Activated naive CD4-positive, alpha-beta T cell treated with anti-CD3 and anti-CD28 coated beads, Interleukin-2, amount 10 ng/mL, durations not matched to agents 7 days and 5 days (primary cell): ENCODE measurements around the gene RHEX.

Source experiments
- CTCF ChIA-PET: fragments of 350-600 bp; sonication (Branson Sonifier 250); formaldehyde crosslinking; loops from one replicate; lab custom pipeline; 2021; ENCODE audit warnings: antibody characterized with exemption; lab: Charles Lee
- DNase-seq: peaks from one replicate; pipeline ENCODE4 v3.0.0-alpha.2; 2020
- H3K27ac Mint-ChIP-seq: one replicate; pipeline ENCODE4 v1.8.0; 2021; ENCODE audit warnings: mild to moderate bottlenecking, moderate library complexity, mixed read lengths
- H3K27me3 Mint-ChIP-seq: one replicate; pipeline ENCODE4 v1.8.0; 2021; ENCODE audit warnings: mild to moderate bottlenecking, mixed read lengths
- H3K36me3 Mint-ChIP-seq: one replicate; pipeline ENCODE4 v1.8.0; 2021; ENCODE audit warnings: mixed read lengths
- H3K4me1 Mint-ChIP-seq: one replicate; pipeline ENCODE4 v1.8.0; 2021; ENCODE audit warnings: mixed read lengths
- H3K4me3 Mint-ChIP-seq: one replicate; pipeline ENCODE4 v1.8.0; 2021; ENCODE audit warnings: mild to moderate bottlenecking, moderate library complexity, mixed read lengths
- H3K9me3 Mint-ChIP-seq: one replicate; pipeline ENCODE4 v1.8.0; 2021; ENCODE audit warnings: mixed read lengths

Gene RHEX

DNA sequence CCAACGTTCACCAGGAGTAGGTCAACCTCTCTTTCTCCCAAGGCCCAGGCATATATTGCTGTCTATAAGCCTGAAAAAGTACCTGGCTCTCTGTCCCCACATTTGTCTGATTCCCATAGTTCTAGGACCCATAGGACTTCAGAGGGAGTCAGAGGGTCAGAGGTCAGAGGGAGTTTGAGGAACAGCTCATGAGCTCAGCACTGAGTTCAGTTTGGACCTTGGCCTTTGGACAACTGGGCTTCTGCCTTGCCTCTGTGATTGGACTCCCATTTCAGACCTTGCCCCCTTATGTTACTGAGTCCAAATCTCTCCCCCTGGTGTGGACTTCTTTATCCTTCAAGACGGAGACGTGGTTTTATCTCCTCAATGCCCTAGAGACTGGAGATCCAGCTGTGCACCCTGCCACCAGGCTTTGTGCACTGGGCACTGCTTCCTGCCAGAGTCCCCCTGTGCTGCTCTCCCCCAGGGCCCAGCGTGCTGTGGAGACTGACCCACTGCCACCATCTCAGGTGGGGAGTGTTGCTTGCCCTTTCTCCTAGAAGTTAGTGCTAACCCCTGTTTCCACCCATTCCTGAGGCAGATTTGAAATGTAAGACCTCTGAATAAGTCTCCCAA, 32.5 kb upstream of the RHEX start:
- no peaks in the 10 kb centered on the region for H3K9me3 Mint-ChIP-seq
- H3K4me1 Mint-ChIP-seq: no peaks in the 10 kb centered on the region
- no peak overlapping the region for H3K4me3 Mint-ChIP-seq
- no peaks in the 10 kb centered on the region for H3K36me3 Mint-ChIP-seq
- H3K27me3 Mint-ChIP-seq: peaks cover 52% of the 10 kb centered on the region
- no peak for DNase-seq
- CTCF ChIA-PET: no interaction called here
- no peak overlapping the region for H3K27ac Mint-ChIP-seq

DNA sequence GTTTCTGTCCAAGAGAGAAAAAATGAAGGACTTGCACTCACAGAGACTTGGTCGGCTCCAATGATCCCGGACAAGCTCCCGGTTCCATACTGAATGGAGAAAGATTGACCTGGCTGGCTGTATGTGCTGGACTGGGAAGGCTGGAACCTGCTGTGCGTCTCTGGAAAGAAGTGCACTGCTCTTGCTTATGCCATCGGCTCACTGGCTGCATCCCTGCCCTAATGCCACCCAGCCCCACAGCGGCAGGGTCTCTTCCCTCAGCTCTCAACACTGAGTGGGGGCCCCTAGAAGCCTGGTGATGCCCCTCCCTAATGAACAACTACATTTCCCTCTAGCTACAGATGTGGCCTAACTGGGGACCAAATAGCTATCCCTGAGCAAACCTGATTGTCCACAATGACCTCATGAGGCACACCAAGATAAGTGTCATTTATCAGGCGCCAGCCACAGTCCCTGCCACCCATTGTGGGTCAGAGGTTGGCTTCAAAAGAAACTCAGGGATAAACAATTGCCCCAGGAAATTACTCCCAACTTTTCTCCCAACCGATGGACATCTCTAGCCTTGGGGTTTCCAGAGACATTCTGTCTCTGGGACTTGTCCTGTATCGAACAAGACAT, 31.9 kb upstream of the RHEX start:
- H3K4me3 Mint-ChIP-seq: no peak overlapping the region
- no peak for DNase-seq
- H3K4me1 Mint-ChIP-seq: no peaks in the 10 kb centered on the region
- H3K27me3 Mint-ChIP-seq: peaks cover 52% of the 10 kb centered on the region
- CTCF ChIA-PET: no interaction called here
- no peaks in the 10 kb centered on the region for H3K9me3 Mint-ChIP-seq
- H3K36me3 Mint-ChIP-seq: no peaks in the 10 kb centered on the region
- H3K27ac Mint-ChIP-seq: no peak overlapping the region

- DNase-seq: no peak
- Mint-ChIP-seq H3K4me1 (no peaks in the 10 kb centered on the region), H3K27ac (no peak overlapping the region), H3K4me3 (no peak overlapping the region), H3K36me3 (no peaks in the 10 kb centered on the region), H3K27me3 (peaks cover 56% of the 10 kb centered on the region), H3K9me3 (no peaks in the 10 kb centered on the region)
- CTCF ChIA-PET: no interaction called here
Observed at GRCh38 chr1:206021626-206022365, 31.2 kb upstream of the RHEX start.

GRCh38 chr1:206022766-206023165, 30.2 kb upstream of the RHEX start:
- H3K27me3 Mint-ChIP-seq: peaks cover 64% of the 10 kb centered on the region
- no peaks in the 10 kb centered on the region for H3K4me1 Mint-ChIP-seq
- H3K36me3 Mint-ChIP-seq: no peaks in the 10 kb centered on the region
- H3K9me3 Mint-ChIP-seq: no peaks in the 10 kb centered on the region
- H3K4me3 Mint-ChIP-seq: no peak overlapping the region
- no peak for DNase-seq
- H3K27ac Mint-ChIP-seq: no peak overlapping the region
- CTCF ChIA-PET: interaction anchor here (0.9 to 1.8 kb wide), 2 partner anchors 46 to 364 kb away, joined by 3 to 6 read pairs; no protein-coding TSS in a partner anchor

- H3K4me1 Mint-ChIP-seq: no peaks in the 10 kb centered on the region
- no peak within 1 kb of the TSS for H3K4me3 Mint-ChIP-seq
- peaks cover 66% of the 10 kb centered on the region for H3K27me3 Mint-ChIP-seq
- CTCF ChIA-PET: interaction anchor here (0.9 to 1.8 kb wide), 2 partner anchors 47 to 365 kb away, joined by 3 to 6 read pairs; no protein-coding TSS in a partner anchor
- no peaks in the 10 kb centered on the region for H3K36me3 Mint-ChIP-seq
- no peak for DNase-seq
- H3K27ac Mint-ChIP-seq: no peak within 1 kb of the TSS
- H3K9me3 Mint-ChIP-seq: no peaks in the 10 kb centered on the region
Observed at GRCh38 chr1:206023695-206024094, 29.3 kb upstream of the RHEX start, which contains the start of gene CTSE. CTSE (minus strand) TSS chr1:206023895; CDS start chr1:206023791, 104 bp downstream.

DNA sequence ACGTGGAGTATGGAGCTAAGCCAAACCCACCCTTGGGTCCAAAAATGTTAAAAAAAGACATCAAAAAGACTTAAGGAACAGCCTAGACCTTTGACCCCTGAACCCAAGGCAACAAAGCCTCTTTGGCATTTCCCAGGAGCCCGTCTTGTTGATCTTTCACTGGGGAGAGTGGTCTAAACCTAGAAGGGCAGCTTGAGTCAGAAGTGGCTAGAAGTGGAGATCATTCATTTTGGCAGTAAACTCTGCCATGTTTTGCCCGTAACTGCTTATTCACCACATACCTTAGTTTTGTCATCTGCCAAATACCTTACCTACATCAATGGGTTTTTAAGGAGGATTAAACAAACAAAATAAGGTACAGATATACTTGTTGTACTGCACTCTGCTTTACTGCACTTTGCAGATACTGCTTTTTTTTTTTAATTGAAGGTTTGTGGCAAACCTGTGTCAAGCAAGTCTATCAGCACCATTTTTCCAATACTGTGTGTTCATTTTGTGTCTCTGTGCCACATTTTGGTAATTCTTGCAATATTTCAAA, 27.6 kb upstream of the RHEX start:
- no peaks in the 10 kb centered on the region for H3K4me1 Mint-ChIP-seq
- DNase-seq: no peak
- CTCF ChIA-PET: no interaction called here
- no peak overlapping the region for H3K27ac Mint-ChIP-seq
- peaks cover 74% of the 10 kb centered on the region for H3K27me3 Mint-ChIP-seq
- no peaks in the 10 kb centered on the region for H3K9me3 Mint-ChIP-seq
- H3K4me3 Mint-ChIP-seq: no peak overlapping the region
- no peaks in the 10 kb centered on the region for H3K36me3 Mint-ChIP-seq

DNA sequence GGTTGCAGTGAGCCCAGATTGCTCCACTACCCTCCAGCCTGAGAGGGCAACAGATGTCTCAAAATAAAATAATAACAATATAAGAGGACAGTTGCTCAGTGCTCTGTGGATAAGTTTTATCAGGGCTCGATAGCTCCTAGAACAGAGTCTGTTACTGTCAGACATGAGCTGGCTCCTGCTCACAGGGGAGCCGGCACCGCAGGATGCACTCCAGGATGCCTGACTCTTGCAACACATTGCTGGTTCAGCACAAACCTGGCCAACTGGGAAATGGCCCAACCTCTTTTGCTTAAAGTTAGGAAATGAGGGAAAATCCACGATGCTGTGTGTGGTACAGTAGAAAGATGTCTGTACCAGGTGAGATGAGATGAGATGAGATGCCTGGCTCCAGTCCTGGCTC, 23.5 kb upstream of the RHEX start:
- CTCF ChIA-PET: interaction anchor here (0.7 to 5.7 kb wide), 16 partner anchors 11 to 247 kb away, joined by 3 to 164 read pairs (median 4); no protein-coding TSS in a partner anchor
- H3K36me3 Mint-ChIP-seq: no peaks in the 10 kb centered on the region

DNA sequence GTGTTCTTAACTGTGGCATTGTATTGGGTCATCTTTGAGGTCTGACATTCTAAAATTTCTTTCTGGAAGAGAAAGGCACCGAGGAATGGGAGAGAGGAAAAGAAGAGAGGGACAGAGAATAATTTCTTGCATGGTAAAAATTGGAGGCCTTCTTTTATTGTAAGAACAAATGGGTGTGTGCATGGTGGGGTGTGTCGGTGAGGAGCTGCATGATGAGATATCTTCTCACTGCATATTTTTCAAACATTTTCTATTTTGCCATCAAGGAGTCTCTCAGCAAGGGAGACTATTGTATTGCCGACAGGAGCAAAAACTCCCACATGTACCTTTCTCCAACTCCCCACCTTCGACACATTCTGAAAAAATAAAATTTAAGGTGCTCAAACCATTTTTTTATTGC, 22.8 kb upstream of the RHEX start:
- CTCF ChIA-PET: interaction anchor here (0.8 to 5.7 kb wide), 18 partner anchors 10 to 634 kb away, joined by 3 to 164 read pairs (median 6); no protein-coding TSS in a partner anchor
- peaks cover 58% of the 10 kb centered on the region for H3K27me3 Mint-ChIP-seq
- DNase-seq: no peak
- peaks cover 21% of the 10 kb centered on the region for H3K4me1 Mint-ChIP-seq
- no peak overlapping the region for H3K4me3 Mint-ChIP-seq
- H3K27ac Mint-ChIP-seq: no peak overlapping the region
- no peaks in the 10 kb centered on the region for H3K9me3 Mint-ChIP-seq
- H3K36me3 Mint-ChIP-seq: no peaks in the 10 kb centered on the region

More for the DNA sequence above, 23.5 kb upstream of the RHEX start:
- Mint-ChIP-seq H3K27me3 (peaks cover 53% of the 10 kb centered on the region), H3K27ac (no peak overlapping the region), H3K4me3 (no peak overlapping the region), H3K4me1 (peaks cover 14% of the 10 kb centered on the region), H3K9me3 (no peaks in the 10 kb centered on the region)
- DNase-seq: no peak

DNA sequence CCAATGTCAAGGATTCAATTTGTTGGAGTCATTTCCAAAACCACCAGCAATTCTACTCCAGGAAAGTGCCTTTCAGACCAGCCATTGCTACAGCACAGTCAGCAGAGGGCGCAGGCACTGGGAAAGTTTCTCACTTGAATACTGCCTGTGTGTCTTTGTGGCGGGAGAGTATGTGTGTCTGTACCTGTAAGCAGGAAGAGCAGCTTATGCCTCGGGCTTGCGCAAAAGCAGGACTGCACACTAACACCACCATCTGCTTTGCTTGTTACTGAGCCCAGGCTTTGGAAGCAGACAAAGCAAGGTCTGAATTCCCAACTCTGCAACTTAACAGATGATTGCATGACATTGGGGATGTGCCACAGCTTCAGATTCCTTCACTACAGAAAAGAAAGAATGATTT, 22.3 kb upstream of the RHEX start:
- CTCF ChIA-PET: interaction anchor here (0.7 to 5.7 kb wide), 19 partner anchors 9 to 633 kb away, joined by 3 to 164 read pairs (median 5); no protein-coding TSS in a partner anchor
- Mint-ChIP-seq H3K4me1 (peaks cover 23% of the 10 kb centered on the region), H3K4me3 (no peak overlapping the region), H3K27ac (no peak overlapping the region), H3K27me3 (peaks cover 62% of the 10 kb centered on the region), H3K36me3 (no peaks in the 10 kb centered on the region), H3K9me3 (no peaks in the 10 kb centered on the region)
- DNase-seq: peak; percentile 85

DNA sequence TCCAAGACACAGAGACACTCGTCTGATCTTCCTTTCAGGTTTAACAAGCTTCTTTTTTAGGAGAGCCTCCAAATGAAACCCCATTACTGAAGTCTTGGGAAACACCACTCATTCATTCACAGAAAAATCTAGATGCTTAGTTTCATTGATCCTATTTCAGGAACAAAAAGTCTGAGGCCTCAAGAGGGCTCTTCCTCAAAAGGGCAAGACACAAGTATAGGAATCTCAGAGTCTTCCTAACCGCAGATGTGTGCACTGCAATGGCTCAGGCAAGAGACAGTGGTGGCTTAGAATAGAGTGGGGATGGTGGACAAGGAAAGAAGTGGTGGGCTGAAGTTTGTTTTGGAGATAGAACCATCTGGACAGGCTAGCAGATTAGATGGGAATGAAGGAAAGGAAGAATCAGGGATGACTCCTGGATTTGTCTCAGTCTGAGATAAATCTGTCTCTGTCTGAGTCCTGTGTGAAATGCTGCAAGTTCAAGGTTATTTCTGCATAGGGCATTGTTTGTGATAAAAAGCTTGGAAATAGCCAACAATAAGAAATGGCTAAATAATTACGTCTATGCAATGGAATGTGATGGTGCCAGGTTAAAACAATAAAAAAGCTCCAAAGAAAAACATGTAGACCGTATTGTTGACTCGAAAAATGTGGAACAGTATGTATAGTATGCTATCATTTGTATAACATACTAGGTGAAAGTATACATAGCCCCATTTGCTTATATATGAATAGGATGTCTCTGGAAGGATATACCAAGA, 20.4 kb upstream of the RHEX start:
- H3K4me3 Mint-ChIP-seq: no peak overlapping the region
- no peaks in the 10 kb centered on the region for H3K36me3 Mint-ChIP-seq
- H3K9me3 Mint-ChIP-seq: no peaks in the 10 kb centered on the region
- H3K27me3 Mint-ChIP-seq: peaks cover 60% of the 10 kb centered on the region
- no peak for DNase-seq
- CTCF ChIA-PET: interaction anchor here (0.7 to 5.7 kb wide), 6 partner anchors 13 to 73 kb away, joined by 3 to 164 read pairs (median 4); no protein-coding TSS in a partner anchor
- H3K27ac Mint-ChIP-seq: peak overlapping the region; percentile 30
- peaks cover 28% of the 10 kb centered on the region for H3K4me1 Mint-ChIP-seq

GRCh38 chr1:206035027-206035426, 17.9 kb upstream of the RHEX start:
- H3K27me3 Mint-ChIP-seq: peaks cover 46% of the 10 kb centered on the region
- CTCF ChIA-PET: interaction anchor here (0.6 to 2.1 kb wide), 5 partner anchors 12 to 1000 kb away, joined by 3 to 6 read pairs (median 5); no protein-coding TSS in a partner anchor
- H3K4me1 Mint-ChIP-seq: peaks cover 44% of the 10 kb centered on the region
- H3K9me3 Mint-ChIP-seq: no peaks in the 10 kb centered on the region
- peak; percentile 34 for DNase-seq
- no peak overlapping the region for H3K27ac Mint-ChIP-seq
- H3K36me3 Mint-ChIP-seq: no peaks in the 10 kb centered on the region
- H3K4me3 Mint-ChIP-seq: peak overlapping the region; percentile 3

DNA sequence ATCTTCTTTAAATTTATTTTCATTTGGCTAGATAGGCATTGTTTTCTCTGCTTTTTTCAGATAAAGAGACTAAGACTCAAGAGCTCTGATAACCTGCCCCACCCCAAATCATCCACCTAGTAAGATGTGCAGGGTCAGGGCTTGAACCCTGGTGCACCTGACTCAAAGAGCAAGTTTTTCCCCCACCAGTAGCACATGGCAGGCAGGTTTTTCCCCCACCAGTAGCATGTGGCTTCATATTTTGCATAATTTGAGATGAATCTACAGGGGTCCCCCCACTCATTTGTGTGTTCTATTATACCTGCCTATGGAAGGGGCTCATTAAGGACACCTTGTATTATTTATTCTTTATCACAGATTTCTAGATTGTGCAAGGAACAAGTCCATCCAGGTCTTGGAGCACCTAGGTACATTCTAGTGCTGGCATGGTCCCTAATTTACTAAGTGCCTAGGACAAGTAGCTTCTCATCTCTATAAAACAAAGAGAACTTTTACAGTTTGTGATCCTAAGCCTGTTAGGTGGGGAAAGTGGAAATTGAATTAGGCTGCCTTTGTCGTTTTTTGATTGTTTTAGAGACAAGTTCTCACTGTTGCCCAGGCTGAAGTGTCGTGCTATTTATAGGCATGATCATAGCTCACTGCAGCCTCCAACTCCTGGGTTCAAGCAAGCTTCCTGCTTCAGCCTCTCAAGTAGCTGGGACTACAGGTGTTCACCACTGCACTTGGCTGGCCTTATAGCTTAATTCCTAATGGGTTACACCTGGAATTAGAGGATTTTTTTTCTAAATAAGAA, 16.1 kb upstream of the RHEX start:
- CTCF ChIA-PET: interaction anchor here (0.8 to 1.3 kb wide), 3 partner anchors 9 to 71 kb away, joined by 3 to 5 read pairs (median 3); no protein-coding TSS in a partner anchor
- no peak overlapping the region for H3K27ac Mint-ChIP-seq
- peaks cover 42% of the 10 kb centered on the region for H3K4me1 Mint-ChIP-seq
- no peak overlapping the region for H3K4me3 Mint-ChIP-seq
- H3K9me3 Mint-ChIP-seq: no peaks in the 10 kb centered on the region
- no peak for DNase-seq
- no peaks in the 10 kb centered on the region for H3K36me3 Mint-ChIP-seq
- peaks cover 57% of the 10 kb centered on the region for H3K27me3 Mint-ChIP-seq

GRCh38 chr1:206037581-206037980, 15.4 kb upstream of the RHEX start:
- Mint-ChIP-seq H3K27ac (no peak overlapping the region), H3K4me1 (peaks cover 42% of the 10 kb centered on the region), H3K4me3 (no peak overlapping the region), H3K27me3 (peaks cover 56% of the 10 kb centered on the region), H3K9me3 (no peaks in the 10 kb centered on the region), H3K36me3 (no peaks in the 10 kb centered on the region)
- CTCF ChIA-PET: interaction anchor here (0.8 to 1.3 kb wide), 3 partner anchors 9 to 70 kb away, joined by 3 to 5 read pairs (median 3); no protein-coding TSS in a partner anchor
- DNase-seq: no peak
